Sigmoid colon (tissue), 4 donors: ENCODE measurements around the gene MALAT1.

Source experiments
- CTCF ChIP-seq, 4 experiments: fragments of 450-650 bp in 3 of 4; fragments of 200-600 bp in 1 of 4; IDR thresholded peaks; one replicate each; pipeline ENCODE4 v1.5.1; 2016 to 2019; ENCODE audit warnings: antibody characterized with exemption in 4 of 4, mild to moderate bottlenecking in 3 of 4, moderate library complexity in 2 of 4
- EP300 ChIP-seq, 4 donors: sonication (generic); formaldehyde crosslinking; IDR thresholded peaks; one replicate each; pipeline ENCODE4 v1.6.1; 2017; ENCODE audit warnings: antibody characterized with exemption in 4 of 4

- no peak for TF ChIP-seq CTCF (IDR thresholded peaks at IDR 0.05)
- no peak for TF ChIP-seq EP300 (IDR thresholded peaks at IDR 0.05)
These were observed 16.5 kb upstream of the MALAT1 start for GRCh38 chr11:65482306-65482850.
